GM21619 (cell line): ENCODE data around the gene COL15A1.
"Not testable (repeated sequence)": the region's sequence is repeated elsewhere in the genome, so short reads cannot be mapped to it uniquely, and the experiment has no call there.

Experiments
- ATAC-seq: cut with Tn5 transposase; IDR thresholded peaks from one replicate; pipeline ENCODE4 v1.9.1; 2021; ENCODE audit not compliant: unreplicated experiment

COL15A1 gene

DNA sequence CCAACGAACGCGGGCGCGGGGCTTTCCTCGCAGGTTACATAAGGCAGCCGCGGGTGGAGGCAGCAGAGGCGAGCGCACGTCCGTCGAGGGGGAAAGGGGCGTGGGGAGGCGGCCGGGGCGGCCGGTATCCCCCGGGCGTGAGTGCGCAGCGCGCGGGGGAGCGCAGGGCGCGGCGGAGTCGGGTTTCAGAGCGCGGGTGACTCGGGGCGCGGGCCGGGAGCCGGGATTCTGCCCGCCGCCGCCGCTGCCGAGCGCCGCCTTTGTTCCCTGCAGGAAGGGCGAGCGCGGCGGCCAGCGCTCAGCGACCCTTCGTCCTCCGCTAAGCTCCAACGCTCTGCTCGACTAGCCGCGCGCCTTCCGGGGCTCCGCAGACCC, at the start of gene COL15A1:
Gene COL15A1 (plus strand): TSS at position 226 of the 375 bp plus-strand sequence. CDS start 155 bp downstream, outside the sequence.
- ATAC-seq, result no peak

DNA sequence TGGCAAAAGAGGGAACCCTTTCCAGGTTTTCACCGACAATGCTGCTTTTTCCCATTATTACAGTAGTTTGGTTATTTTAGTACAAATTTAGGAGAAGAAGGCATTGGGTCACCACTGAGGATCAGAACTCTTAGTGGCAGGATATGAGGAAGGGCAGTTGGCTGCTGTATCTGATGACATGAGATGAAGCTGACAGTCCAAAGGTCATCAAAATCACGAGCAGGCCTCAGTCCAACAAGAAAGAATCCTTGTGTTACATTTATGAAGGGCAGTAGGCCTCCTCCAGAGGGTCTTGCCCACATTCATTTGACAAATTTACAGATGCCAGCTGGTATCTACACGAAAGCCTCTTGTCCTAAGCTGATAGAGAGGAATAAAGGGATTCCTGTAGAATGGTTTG, 49.5 kb upstream of the COL15A1 start:
- ATAC-seq, result no peak

- no peak for ATAC-seq
Observed at GRCh38 chr9:98894761-98895160, 48.9 kb upstream of the COL15A1 start.

- no peak for ATAC-seq
Observed at GRCh38 chr9:98896632-98897031, 47.1 kb upstream of the COL15A1 start.

- no peak for ATAC-seq
Observed at GRCh38 chr9:98897745-98898144, 46.0 kb upstream of the COL15A1 start.

GRCh38 chr9:98899408-98900056, 44.2 kb upstream of the COL15A1 start:
- no peak for ATAC-seq

GRCh38 chr9:98900244-98900643, 43.5 kb upstream of the COL15A1 start:
- ATAC-seq, result no peak

- ATAC-seq, result no peak
Observed at GRCh38 chr9:98900725-98901124, 43.0 kb upstream of the COL15A1 start.

- not testable (repeated sequence) for ATAC-seq
Observed at GRCh38 chr9:98901843-98902242, 41.9 kb upstream of the COL15A1 start.

DNA sequence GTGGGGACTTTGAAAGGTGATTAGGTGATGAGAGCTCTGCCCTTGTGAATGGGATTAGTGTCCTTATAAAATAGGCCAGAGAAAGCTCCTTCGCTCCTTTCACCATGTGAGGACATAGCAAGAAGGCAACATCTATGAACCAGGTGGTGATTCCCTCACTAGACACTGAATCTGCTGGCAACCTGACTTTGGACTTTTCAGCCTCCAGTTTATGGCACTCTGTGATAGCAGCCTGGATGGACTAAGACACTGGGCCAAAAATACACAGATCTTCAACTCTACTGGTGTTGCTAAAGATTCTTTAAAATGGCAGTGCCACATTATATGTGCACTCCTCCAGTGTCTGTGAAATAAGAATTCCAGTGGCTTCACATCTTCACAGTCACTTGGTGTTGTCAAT, 41.2 kb upstream of the COL15A1 start:
- ATAC-seq, result no peak

DNA sequence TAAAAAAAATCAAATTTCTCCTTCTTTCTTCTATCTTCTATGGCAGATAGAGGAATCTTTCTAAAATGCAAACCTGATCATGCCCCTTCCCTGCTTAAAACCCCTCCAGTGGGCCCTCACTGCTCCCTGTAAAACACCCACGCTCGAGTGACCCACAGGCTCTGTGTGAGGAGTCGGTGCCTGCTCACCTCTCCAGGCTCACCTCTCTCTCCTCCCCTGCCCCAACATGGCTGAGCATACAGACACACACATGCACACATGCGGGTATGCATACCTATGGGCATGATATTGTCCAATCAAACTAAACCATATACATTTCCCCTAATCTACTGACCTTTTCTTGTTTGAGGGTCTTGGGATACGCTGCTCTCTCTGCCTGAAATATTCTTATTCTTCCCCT, 40.8 kb upstream of the COL15A1 start:
- no peak for ATAC-seq

DNA sequence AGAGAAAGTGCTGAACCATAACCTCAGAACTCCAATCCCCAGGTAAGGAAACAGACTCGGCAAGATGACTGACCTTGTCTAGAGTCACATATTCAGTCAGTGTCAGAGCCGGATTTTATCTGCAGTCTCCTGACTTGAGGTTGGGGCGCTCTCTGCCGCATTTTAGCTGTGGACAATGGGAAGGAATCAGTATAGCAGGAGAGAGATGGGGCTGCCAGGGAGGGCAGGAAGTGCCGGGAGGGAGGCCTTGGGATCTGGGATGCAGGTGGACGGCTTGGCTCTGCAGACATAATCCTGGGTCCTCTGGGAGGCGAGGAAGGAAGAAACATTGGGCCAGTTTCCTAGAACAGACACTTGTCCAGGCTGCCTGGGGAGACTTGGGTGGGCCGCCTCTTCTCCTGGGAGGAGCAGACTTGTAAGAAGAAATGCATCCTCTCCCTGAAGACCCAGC, 39.7 kb upstream of the COL15A1 start:
- ATAC-seq, result no peak

- no peak for ATAC-seq
Observed at GRCh38 chr9:98905015-98905414, 38.7 kb upstream of the COL15A1 start.

GRCh38 chr9:98906273-98907040, 37.2 kb upstream of the COL15A1 start:
- no peak for ATAC-seq

DNA sequence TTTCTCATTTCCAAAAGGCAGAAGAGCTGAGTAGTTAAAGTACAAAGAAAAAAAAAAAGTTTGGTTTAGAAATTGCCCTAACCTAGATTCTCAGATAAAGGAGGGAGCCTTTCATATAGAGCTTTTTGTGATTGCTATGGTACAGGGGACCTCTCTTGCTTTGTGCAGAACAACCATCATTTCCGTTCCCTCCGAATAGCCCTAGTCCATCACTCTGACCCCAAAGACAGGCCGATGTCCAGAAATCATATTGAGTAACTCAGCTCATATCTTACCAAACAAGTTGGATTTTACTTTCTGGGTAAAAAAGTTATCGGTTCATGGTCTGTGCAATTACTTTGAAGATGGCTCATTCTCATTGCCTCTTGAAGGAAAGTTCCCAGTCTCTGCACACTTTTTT, 36.7 kb upstream of the COL15A1 start:
- no peak for ATAC-seq

DNA sequence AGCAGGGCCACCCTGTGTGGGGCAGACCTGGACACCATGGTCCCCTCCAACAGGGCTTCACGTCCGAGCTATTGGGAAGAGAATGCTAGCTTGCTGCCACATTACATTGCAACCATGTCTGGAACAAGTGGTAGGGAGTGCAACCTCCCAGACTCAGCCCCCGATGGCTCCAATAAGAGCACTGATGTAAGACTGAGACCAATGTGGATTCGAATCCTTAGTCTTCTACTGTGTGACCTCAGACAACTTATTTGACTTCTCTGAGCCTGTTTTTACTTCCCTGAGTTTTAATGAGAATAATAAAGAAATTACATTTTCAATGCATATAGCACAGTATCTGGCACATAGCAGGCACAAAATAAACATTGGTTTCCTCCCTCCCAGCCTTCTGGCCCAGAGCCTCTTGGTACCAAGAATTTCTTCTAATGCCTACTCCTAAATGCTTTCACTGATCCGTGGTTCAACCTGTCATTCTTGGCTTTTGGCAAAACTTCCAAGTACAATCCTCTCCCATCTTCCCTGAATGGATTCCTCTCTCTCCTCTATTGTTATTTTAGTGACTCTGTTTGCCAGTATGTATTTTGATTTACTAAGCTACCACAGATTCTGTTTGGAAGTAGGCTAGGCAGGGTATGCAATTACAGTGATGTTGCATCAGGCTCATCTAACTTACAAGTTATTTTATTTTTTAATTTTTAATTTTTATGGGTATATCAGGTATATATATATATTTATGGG, 34.6 kb upstream of the COL15A1 start:
- no peak for ATAC-seq

GRCh38 chr9:98909935-98910334, 33.8 kb upstream of the COL15A1 start:
- no peak for ATAC-seq

GRCh38 chr9:98911042-98911441, 32.7 kb upstream of the COL15A1 start:
- ATAC-seq, result no peak

- not testable (repeated sequence) for ATAC-seq
Observed at GRCh38 chr9:98911738-98912137, 32.0 kb upstream of the COL15A1 start.

DNA sequence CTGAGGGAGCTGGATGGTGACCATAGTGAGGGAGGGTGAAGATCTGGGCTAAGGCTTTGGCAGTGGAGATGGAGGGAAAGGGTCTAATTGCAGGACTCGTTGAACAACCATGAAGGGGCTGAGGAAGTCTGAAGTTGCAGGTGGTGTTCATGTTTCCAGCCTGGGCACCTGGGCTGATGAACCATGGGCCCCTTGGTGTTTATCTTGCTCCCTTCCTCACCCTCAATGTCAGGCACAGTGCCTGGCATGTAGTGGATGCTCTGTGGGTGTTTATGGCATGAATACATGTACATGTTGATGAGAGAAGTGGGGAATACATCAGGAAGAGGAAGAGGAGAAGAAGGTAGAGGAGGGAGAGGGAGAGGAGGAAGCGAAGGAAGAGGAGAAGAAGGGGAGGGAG, 31.3 kb upstream of the COL15A1 start:
- ATAC-seq, result no peak

DNA sequence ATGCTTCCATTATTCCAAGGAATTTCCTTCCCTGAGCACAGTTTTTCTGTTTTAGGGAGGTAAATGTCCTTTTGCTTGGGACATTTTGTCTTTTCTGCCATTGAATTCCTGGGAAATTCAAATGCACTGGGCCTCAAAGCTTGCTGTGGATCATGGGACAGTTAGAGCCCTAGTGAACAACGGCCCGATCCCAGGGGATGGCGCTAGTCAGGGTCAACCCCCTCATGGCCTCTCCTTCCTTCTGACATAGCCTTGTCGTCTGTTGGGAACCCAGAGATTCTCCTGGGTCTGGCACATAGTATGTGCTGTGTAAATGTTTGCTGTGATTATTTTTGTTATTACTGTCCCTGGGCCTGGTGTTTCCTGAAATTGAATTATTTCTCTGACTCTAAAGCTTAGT, 30.7 kb upstream of the COL15A1 start:
- no peak for ATAC-seq

GRCh38 chr9:98913705-98914104, 30.0 kb upstream of the COL15A1 start:
- no peak for ATAC-seq
